ENCODE results near the gene ZCCHC9. TPM values are rescaled to one million over a fixed set of nuclear protein-coding genes. Genes with fewer than 3 reads are reported as not detected.

Gene ZCCHC9
- polyA plus RNA-seq, 1 of the 3 experiments (the other 2 are of a cell fraction): 13.2 TPM

DNA sequence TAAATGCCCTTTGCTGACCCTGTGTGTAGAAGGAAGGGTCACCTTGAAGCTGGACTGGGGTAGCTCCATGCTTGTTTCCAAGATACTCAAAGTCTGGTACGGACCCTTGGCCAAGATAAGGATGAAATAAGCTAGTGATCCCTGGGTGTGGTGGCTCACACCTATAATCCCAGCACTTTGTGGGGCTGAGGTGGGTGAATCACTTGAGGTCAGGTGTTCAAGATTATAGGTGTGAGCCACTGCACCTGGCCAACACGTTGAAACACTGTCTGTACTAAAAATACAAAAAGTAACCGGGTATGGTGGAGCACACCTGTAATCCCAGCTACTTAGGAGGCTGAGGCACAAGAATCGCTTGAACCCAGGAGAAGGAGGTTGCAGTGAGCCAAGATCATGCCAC lies 59.3 kb downstream of the ZCCHC9 start:
- Histone ChIP-seq H3K27me3 (ENCODE audit: insufficient read depth) (no peaks in the 10 kb centered on the region), H3K4me3 (ENCODE audit: low read depth in 2 of 2, low read length in 1 of 2) (no peak overlapping the region), H4K20me1 (ENCODE audit: insufficient read depth) (no peaks in the 10 kb centered on the region), H3K4me1 (ENCODE audit: control insufficient read depth in 1 of 2, insufficient read depth in 2 of 2, low read depth in 1 of 2, low read length in 1 of 2) (no peaks in the 10 kb centered on the region; a peak in 1 of 4 replicates), H2AFZ (ENCODE audit: low read depth) (no peak overlapping the region), H3F3A (replicated peaks; ENCODE audit: insufficient read depth) (no peaks in the 10 kb centered on the region), H3K9me2 (no peaks in the 10 kb centered on the region), H3K27ac (ENCODE audit: low read depth in 2 of 2, low read length in 1 of 2) (no peak overlapping the region), H3K79me2 (ENCODE audit: insufficient read depth) (no peaks in the 10 kb centered on the region), H3K4me2 (no peak overlapping the region), H3K36me3 (replicated peaks in 1 of 2; ENCODE audit: control insufficient read depth in 1 of 2, insufficient read depth in 2 of 2, low read length in 1 of 2) (no peaks in the 10 kb centered on the region), H3K9me3 (no peaks in the 10 kb centered on the region), H3K9ac (no peak overlapping the region)
- DNase-seq: no peak
- no peak for TF ChIP-seq RCOR1 (IDR thresholded peaks at IDR 0.05; ENCODE audit: low read length)
- TF ChIP-seq, protein P1, sequence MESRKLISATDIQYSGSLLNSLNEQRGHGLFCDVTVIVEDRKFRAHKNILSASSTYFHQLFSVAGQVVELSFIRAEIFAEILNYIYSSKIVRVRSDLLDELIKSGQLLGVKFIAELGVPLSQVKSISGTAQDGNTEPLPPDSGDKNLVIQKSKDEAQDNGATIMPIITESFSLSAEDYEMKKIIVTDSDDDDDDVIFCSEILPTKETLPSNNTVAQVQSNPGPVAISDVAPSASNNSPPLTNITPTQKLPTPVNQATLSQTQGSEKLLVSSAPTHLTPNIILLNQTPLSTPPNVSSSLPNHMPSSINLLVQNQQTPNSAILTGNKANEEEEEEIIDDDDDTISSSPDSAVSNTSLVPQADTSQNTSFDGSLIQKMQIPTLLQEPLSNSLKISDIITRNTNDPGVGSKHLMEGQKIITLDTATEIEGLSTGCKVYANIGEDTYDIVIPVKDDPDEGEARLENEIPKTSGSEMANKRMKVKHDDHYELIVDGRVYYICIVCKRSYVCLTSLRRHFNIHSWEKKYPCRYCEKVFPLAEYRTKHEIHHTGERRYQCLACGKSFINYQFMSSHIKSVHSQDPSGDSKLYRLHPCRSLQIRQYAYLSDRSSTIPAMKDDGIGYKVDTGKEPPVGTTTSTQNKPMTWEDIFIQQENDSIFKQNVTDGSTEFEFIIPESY (IDR thresholded peaks at IDR 0.05; ENCODE audit: borderline replicate concordance, low read depth): no peak
- TF ChIP-seq FOXJ3 (CRISPR knock-in tag; IDR thresholded peaks at IDR 0.05): no peak
- no peak for TF ChIP-seq FOXM1 (IDR thresholded peaks at IDR 0.05; ENCODE audit: low read depth)
- TF ChIP-seq SMC3 (IDR thresholded peaks at IDR 0.05; ENCODE audit: low read depth, low read length): no peak
- no peak for TF ChIP-seq NRF1 (IDR thresholded peaks at IDR 0.05; ENCODE audit: low read depth, low read length)
- no peak for TF ChIP-seq USF1 (IDR thresholded peaks at IDR 0.05; ENCODE audit: borderline replicate concordance, low read depth)
- TF ChIP-seq FOSL2 (IDR thresholded peaks at IDR 0.05; ENCODE audit: borderline replicate concordance, low read depth): no peak
- TF ChIP-seq, protein P2, sequence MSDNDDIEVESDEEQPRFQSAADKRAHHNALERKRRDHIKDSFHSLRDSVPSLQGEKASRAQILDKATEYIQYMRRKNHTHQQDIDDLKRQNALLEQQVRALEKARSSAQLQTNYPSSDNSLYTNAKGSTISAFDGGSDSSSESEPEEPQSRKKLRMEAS (IDR thresholded peaks at IDR 0.05; ENCODE audit: low read depth): no peak
- TF ChIP-seq IRF3 (IDR thresholded peaks at IDR 0.05; ENCODE audit: low read depth, low read length): no peak
- no peak for TF ChIP-seq NFIC (IDR thresholded peaks at IDR 0.05; ENCODE audit: borderline replicate concordance)
- TF ChIP-seq EP300 (IDR thresholded peaks at IDR 0.05; ENCODE audit: borderline replicate concordance in 1 of 2, low read depth in 1 of 2, low read length in 1 of 2): no peak
- TF ChIP-seq GABPA (IDR thresholded peaks at IDR 0.05; ENCODE audit: low read depth): no peak
- CTCF ChIA-PET: interaction anchor here (1.0 kb wide), 1 partner anchor 9 kb away, joined by 4 read pairs; no protein-coding TSS in a partner anchor
- 74% methylated on average over 4 of the region's 4 CpGs for WGBS (ENCODE audit: low lambda C conversion rate)
- POLR2A ChIA-PET: no interaction called here

DNA sequence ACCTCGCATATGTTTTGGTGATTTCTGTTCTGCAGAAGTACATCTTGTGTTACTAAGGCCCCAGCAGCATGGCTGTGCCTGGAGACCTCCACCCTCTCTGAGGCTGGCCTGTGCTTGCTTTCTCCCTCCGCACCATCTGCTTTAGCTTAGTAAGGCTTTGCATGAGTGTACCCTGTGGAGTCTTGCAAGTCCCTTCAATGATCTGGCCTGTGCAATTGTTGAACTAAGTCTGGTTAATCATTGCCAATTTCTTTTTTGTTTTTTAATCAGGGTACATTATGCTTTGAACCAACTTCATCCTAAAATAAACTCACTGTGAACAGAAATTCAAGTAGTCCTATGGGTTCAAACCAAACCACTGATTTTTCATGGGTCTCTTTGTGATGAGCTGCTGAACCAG lies 60.2 kb downstream of the ZCCHC9 start:
- Histone ChIP-seq H3K9me3 (no peaks in the 10 kb centered on the region), H3K27ac (ENCODE audit: low read depth in 2 of 2, low read length in 1 of 2) (no peak overlapping the region), H3K4me3 (ENCODE audit: low read depth in 2 of 2, low read length in 1 of 2) (no peak overlapping the region), H2AFZ (ENCODE audit: low read depth) (no peak overlapping the region), H3K79me2 (ENCODE audit: insufficient read depth) (no peaks in the 10 kb centered on the region), H3K9me2 (no peaks in the 10 kb centered on the region), H3F3A (replicated peaks; ENCODE audit: insufficient read depth) (no peaks in the 10 kb centered on the region), H3K27me3 (ENCODE audit: insufficient read depth) (no peaks in the 10 kb centered on the region), H3K9ac (no peak overlapping the region), H3K36me3 (replicated peaks in 1 of 2; ENCODE audit: control insufficient read depth in 1 of 2, insufficient read depth in 2 of 2, low read length in 1 of 2) (no peaks in the 10 kb centered on the region), H4K20me1 (ENCODE audit: insufficient read depth) (no peaks in the 10 kb centered on the region), H3K4me2 (no peak overlapping the region), H3K4me1 (ENCODE audit: control insufficient read depth in 1 of 2, insufficient read depth in 2 of 2, low read depth in 1 of 2, low read length in 1 of 2) (no peaks in the 10 kb centered on the region; a peak in 1 of 4 replicates)
- no peak for DNase-seq
- WGBS (ENCODE audit: low lambda C conversion rate): 79% methylated on average over 2 of the region's 2 CpGs
- ChIA-PET CTCF (interaction anchor here (0.7 to 1.2 kb wide), 2 partner anchors 18 to 63 kb away, joined by 3 read pairs; no protein-coding TSS in a partner anchor), POLR2A (no interaction called here)
- no peak for TF ChIP-seq PBX3 (IDR thresholded peaks at IDR 0.05)
- TF ChIP-seq USF1 (IDR thresholded peaks at IDR 0.05; ENCODE audit: borderline replicate concordance, low read depth): no peak
- TF ChIP-seq EZH2phosphoT487 (IDR thresholded peaks at IDR 0.05; ENCODE audit: borderline replicate concordance, low read depth): no peak
- TF ChIP-seq GABPA (IDR thresholded peaks at IDR 0.05; ENCODE audit: low read depth): no peak
